ENCODE results near the gene SLC25A21.
"Not testable (repeated sequence)": the region's sequence is repeated elsewhere in the genome, so short reads cannot be mapped to it uniquely, and the experiment has no call there.

SLC25A21 gene

GRCh38 chr14:36750244-36750643 lies 422.2 kb downstream of the SLC25A21 start:
- DNase-seq = no peak

GRCh38 chr14:36748610-36749213 lies 423.7 kb downstream of the SLC25A21 start:
- DNase-seq = no peak

GRCh38 chr14:36747411-36748184 lies 424.8 kb downstream of the SLC25A21 start:
- peak in 1 of 2 experiments; percentile 5 for DNase-seq

- DNase-seq = no peak
Measured at GRCh38 chr14:36746872-36747271, 425.5 kb downstream of the SLC25A21 start.

GRCh38 chr14:36741858-36742257 lies 430.5 kb downstream of the SLC25A21 start:
- DNase-seq = no peak

GRCh38 chr14:36738269-36738668 lies 434.1 kb downstream of the SLC25A21 start:
- DNase-seq = no peak

GRCh38 chr14:36726128-36726527 lies 446.3 kb downstream of the SLC25A21 start:
- DNase-seq = no peak

GRCh38 chr14:36724162-36724561 lies 448.2 kb downstream of the SLC25A21 start:
- DNase-seq = no peak

- DNase-seq = no peak
Measured at GRCh38 chr14:36723530-36723929, 448.9 kb downstream of the SLC25A21 start.

GRCh38 chr14:36721877-36722276 lies 450.5 kb downstream of the SLC25A21 start:
- DNase-seq = no peak

- no peak for DNase-seq
Measured at GRCh38 chr14:36720657-36721056, 451.7 kb downstream of the SLC25A21 start.

GRCh38 chr14:36719823-36720222 lies 452.6 kb downstream of the SLC25A21 start:
- no peak for DNase-seq

- no peak for DNase-seq
Measured at GRCh38 chr14:36718216-36718615, 454.2 kb downstream of the SLC25A21 start.

GRCh38 chr14:36717363-36717762 lies 455.0 kb downstream of the SLC25A21 start:
- peak in 1 of 2 experiments; percentile 11 for DNase-seq

- no peak for DNase-seq
Measured at GRCh38 chr14:36716614-36717184, 455.7 kb downstream of the SLC25A21 start.

GRCh38 chr14:36713960-36714703 lies 458.3 kb downstream of the SLC25A21 start:
- DNase-seq = no peak

GRCh38 chr14:36707570-36707969 lies 464.8 kb downstream of the SLC25A21 start:
- no peak for DNase-seq

GRCh38 chr14:36702474-36702873 lies 469.9 kb downstream of the SLC25A21 start:
- DNase-seq = no peak

- no peak for DNase-seq
Measured at GRCh38 chr14:36701132-36701531, 471.3 kb downstream of the SLC25A21 start.

- peak in 1 of 2 experiments; percentile 13 for DNase-seq
Measured at GRCh38 chr14:36700651-36701050, 471.8 kb downstream of the SLC25A21 start.

- not testable (repeated sequence) for DNase-seq
Measured at GRCh38 chr14:36699420-36699819, 473.0 kb downstream of the SLC25A21 start.

GRCh38 chr14:36690311-36691040 lies 481.9 kb downstream of the SLC25A21 start:
- no peak for DNase-seq

- no peak for DNase-seq
Measured at GRCh38 chr14:36684946-36685345, 487.5 kb downstream of the SLC25A21 start.
